ENCODE results near the gene PTPN21.

Gene PTPN21

DNA sequence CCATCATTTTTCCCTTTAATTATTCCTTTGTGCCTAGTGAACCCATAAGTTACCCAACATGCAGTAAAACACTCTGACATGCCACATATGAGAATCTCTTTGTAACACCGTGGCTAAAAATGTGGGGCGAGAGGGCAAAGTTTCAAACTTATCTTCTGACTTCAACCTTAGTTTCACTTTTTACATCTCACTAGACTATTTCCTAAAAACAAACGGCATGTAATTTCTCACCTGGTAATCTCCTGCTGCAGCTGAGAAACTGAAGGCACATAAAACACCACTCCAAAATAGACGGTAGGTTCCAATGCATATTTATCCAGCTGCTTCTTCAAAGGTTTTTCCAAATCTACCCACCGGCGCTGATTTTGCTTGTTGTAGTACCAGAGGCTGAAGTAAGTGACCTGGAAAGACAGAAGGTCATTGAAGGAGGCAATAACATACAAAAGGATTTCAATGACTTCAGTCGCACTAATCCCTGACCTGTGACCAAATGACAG is 37.9 kb downstream of the PTPN21 start:
- TF ChIP-seq, protein P1, sequence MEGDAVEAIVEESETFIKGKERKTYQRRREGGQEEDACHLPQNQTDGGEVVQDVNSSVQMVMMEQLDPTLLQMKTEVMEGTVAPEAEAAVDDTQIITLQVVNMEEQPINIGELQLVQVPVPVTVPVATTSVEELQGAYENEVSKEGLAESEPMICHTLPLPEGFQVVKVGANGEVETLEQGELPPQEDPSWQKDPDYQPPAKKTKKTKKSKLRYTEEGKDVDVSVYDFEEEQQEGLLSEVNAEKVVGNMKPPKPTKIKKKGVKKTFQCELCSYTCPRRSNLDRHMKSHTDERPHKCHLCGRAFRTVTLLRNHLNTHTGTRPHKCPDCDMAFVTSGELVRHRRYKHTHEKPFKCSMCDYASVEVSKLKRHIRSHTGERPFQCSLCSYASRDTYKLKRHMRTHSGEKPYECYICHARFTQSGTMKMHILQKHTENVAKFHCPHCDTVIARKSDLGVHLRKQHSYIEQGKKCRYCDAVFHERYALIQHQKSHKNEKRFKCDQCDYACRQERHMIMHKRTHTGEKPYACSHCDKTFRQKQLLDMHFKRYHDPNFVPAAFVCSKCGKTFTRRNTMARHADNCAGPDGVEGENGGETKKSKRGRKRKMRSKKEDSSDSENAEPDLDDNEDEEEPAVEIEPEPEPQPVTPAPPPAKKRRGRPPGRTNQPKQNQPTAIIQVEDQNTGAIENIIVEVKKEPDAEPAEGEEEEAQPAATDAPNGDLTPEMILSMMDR (IDR thresholded peaks at IDR 0.05; ENCODE audit: low read depth, low read length) = no peak
- DNase-seq (ENCODE audit: low read depth, low spot score) = no peak
- H3K4me3 ChIP-seq (ENCODE audit: low read depth, low read length) = no peak overlapping the region
- in situ Hi-C loops (cut with HindIII; ENCODE audit: low sequenced_read_pairs) = no loop called here

- TF ChIP-seq, protein P1 (IDR thresholded peaks at IDR 0.05; ENCODE audit: low read depth, low read length) = no peak
- in situ Hi-C loops (cut with HindIII; ENCODE audit: low sequenced_read_pairs) = no loop called here
- no peak overlapping the region for H3K4me3 ChIP-seq (ENCODE audit: low read depth, low read length)
- no peak for DNase-seq (ENCODE audit: low read depth, low spot score)
Observed at GRCh38 chr14:88515499-88516221, 39.1 kb downstream of the PTPN21 start.

- DNase-seq (ENCODE audit: low read depth, low spot score) = no peak
- TF ChIP-seq, protein P1 (IDR thresholded peaks at IDR 0.05; ENCODE audit: low read depth, low read length) = no peak
- H3K4me3 ChIP-seq (ENCODE audit: low read depth, low read length) = no peak overlapping the region
- in situ Hi-C loops (cut with HindIII; ENCODE audit: low sequenced_read_pairs) = no loop called here
Observed at GRCh38 chr14:88507208-88507607, 47.6 kb downstream of the PTPN21 start.

- in situ Hi-C loops (cut with HindIII; ENCODE audit: low sequenced_read_pairs) = no loop called here
- DNase-seq (ENCODE audit: low read depth, low spot score) = no peak
- TF ChIP-seq, protein P1 (IDR thresholded peaks at IDR 0.05; ENCODE audit: low read depth, low read length) = no peak
- H3K4me3 ChIP-seq (ENCODE audit: low read depth, low read length) = no peak overlapping the region
Observed at GRCh38 chr14:88505621-88506020, 49.2 kb downstream of the PTPN21 start.

DNA sequence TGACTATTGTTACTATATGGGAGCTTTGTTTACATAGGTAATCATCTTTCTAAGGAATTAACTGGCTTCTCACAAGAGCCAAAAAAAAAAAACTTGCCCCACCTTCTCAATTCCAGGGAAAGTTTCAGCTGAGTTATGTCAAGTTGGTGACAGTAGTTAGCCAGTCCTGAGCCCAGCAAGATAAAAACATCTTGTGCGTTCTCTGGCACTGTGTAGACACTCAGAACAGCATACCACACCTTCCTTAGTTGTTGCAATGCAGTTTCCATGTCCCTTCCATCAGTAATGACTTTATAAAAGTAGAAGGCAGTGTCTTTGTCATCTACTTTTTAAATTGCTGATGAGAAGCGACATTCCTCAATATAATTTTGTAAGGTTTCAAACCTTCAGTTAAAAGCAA is 50.2 kb downstream of the PTPN21 start:
- in situ Hi-C loops (cut with HindIII; ENCODE audit: low sequenced_read_pairs) = no loop called here
- DNase-seq (ENCODE audit: low read depth, low spot score) = no peak
- TF ChIP-seq, protein P1 (IDR thresholded peaks at IDR 0.05; ENCODE audit: low read depth, low read length) = no peak
- H3K4me3 ChIP-seq (ENCODE audit: low read depth, low read length) = no peak overlapping the region

DNA sequence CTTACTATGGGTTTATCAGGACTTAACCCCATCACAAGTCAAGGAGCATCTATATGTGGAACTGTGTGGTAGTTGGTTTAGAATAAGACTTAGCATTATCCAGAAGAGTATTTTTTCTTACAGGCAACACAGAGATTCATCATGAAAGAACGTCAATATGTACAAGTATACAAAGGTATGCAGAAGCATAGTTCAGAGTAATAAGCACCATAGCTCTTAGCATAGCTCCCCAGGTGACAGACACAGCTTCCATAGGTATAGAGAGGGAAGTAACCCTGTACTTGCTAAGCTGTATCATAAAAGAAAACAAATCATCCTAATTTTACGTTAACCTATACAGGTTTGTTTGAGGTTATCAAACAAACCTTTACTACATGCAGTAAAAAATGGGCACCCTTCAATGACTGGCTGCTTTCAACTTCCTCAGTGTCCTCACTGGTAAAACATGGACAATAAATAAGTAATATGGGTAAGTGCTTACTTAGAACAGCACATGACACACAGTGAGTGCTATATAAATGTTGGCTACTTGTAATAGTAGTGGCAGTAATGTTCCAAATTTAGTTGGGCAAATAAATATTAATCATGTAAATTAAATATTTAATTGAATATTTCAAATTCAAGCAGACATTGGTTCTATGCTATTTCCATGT is 50.9 kb downstream of the PTPN21 start:
- H3K4me3 ChIP-seq (ENCODE audit: low read depth, low read length) = no peak overlapping the region
- no peak for DNase-seq (ENCODE audit: low read depth, low spot score)
- TF ChIP-seq, protein P1 (IDR thresholded peaks at IDR 0.05; ENCODE audit: low read depth, low read length) = no peak
- in situ Hi-C loops (cut with HindIII; ENCODE audit: low sequenced_read_pairs) = no loop called here

All from astrocyte of the spinal cord (primary cell).